T-helper 9 cell (primary cell): ENCODE results near the gene EFCAB14.
"Not testable (repeated sequence)": the region's sequence is repeated elsewhere in the genome, so short reads cannot be mapped to it uniquely, and the experiment has no call there.

Experiments
- DNase-seq: peaks from one replicate; pipeline ENCODE4 v3.0.0-alpha.2; 2020

Gene EFCAB14

DNA sequence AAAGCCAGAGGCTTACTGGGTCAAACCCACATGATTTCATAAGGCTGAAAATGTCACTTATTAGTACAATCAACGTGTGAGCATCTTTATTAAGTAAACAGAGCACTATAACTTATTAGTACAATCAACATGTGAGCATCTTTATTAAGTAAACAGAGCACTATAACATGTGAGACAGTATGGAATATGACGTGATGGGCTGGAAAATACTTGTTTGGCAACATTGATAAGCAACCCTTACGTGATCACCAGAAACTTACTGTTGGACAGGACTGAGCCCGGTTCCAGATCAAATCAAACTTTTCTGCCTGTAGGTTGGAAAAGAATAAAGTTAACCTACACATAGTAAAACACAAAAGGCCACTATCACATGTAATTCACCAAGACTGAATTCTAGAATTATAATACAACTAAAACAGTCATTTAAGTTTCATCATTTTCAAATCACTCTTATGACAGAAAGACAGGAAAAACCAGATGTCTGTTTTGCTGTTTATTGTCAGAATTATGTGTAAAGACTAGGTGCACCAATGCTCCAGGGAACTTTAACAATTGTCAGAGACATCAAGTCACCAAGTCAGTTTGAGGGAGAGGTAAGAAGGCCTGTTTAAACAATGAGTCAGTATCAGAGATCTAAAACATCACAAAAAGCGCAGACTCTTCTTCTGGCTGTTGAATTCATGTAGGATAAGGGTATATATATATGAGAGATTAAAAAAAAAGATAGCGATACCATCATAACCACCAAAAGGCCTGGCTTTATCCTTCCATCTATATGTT is 66.4 kb downstream of the EFCAB14 start:
- DNase-seq: no peak

GRCh38 chr1:46651152-46651551 is 67.8 kb downstream of the EFCAB14 start:
- DNase-seq: not testable (repeated sequence)

- no peak for DNase-seq
These were observed 68.4 kb downstream of the EFCAB14 start for GRCh38 chr1:46650491-46650890.

GRCh38 chr1:46649764-46650163 is 69.2 kb downstream of the EFCAB14 start:
- no peak for DNase-seq

GRCh38 chr1:46647611-46648010 is 71.3 kb downstream of the EFCAB14 start:
- DNase-seq: no peak

DNA sequence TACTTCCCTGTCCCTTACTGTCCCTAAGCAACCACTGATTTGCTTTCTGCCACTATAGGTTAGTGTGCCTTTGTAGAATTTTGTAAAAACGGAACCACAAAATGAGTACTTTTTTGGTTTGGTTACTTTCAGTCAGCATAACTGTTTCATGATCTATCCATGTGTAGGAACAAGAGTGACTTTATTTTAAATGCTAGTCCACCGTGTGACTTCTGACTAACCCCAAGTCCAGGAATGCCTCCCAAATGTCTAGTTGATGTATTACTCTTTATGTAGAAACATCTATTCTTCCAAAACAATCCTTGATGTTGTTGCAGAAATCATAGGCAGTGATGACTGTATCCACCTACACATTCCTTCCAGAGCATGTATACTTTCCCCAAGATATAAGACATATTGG is 72.1 kb downstream of the EFCAB14 start:
- no peak for DNase-seq

DNA sequence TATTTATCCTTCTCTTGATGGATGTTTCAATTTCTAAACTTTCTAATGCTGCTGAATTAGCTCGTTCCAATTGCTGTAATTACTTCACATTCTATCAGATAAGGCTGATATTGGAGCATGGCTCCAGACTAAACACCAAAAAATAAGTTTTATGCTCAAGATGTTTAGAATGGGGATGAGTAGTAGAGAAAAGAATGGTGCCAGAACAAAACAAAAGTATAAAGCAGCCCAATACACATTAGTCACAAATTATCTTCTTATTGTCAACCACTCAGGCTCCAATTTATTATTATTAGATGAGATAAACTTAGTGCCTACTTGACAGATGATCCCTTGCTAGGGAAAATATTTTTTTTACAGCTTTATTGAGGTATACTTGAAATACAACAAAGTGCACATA is 72.6 kb downstream of the EFCAB14 start:
- no peak for DNase-seq

- no peak for DNase-seq
These were observed 73.1 kb downstream of the EFCAB14 start for GRCh38 chr1:46645815-46646214.

- DNase-seq: no peak
These were observed 75.5 kb downstream of the EFCAB14 start for GRCh38 chr1:46643368-46643775.

DNA sequence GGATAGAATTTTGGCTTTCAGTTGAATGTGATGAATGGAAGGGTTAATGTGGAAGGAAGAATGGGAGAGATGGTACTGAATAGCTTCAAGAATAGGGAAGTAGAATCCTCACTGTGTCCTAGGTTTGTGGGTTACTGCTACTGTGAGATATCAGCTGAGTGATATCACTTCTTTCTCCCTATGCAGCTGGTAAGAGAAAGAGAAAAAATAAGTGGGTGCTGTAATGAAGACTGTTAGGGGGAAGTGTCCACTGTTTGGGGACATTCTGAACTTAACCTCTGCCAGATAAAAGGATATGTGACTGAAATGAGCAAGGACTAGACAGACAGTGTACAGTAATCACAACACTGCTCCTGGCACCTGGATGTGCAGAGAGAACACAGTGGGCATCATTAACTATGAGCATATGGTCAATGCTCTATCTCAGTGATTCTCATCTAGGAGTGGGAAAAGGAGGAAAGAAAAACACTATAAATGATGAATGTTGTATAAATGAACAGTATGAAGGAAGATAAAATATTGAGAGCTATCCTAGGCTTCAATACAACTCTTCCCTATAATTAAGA is 76.7 kb downstream of the EFCAB14 start:
- DNase-seq: no peak

- DNase-seq: no peak
These were observed 79.4 kb downstream of the EFCAB14 start for GRCh38 chr1:46639547-46639946.

GRCh38 chr1:46638921-46639320 is 80.0 kb downstream of the EFCAB14 start:
- DNase-seq: no peak

- DNase-seq: no peak
These were observed 81.3 kb downstream of the EFCAB14 start for GRCh38 chr1:46637444-46638083.

DNA sequence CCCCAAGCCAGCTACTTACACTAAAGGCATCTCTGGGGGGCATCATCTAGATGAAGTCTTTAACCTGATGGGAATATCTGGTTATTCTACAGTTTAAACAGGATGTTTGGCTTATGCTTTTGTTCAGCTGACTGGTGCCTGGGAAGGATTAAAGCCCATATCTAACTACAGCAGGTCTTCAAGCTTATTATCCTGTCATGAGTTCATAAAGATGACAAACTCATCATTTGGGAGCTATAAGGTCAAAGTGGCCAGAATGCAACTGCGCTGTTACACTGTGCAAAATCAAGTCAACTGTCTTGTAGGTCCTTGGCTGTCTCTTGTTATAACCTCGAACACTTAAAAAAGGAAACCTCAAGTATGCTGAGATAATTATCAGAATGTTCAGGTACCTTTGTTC is 83.7 kb downstream of the EFCAB14 start:
- DNase-seq: no peak

GRCh38 chr1:46630719-46631118 is 88.2 kb downstream of the EFCAB14 start:
- DNase-seq: no peak
